Activated T-helper 17 cell treated with anti-CD3 and anti-CD28 coated beads, Interleukin-2, amount 50 U/mL, for 72 hours (primary cell): ENCODE measurements around the gene MAP4K3. TPM values are rescaled to one million over a fixed set of nuclear protein-coding genes. Genes with fewer than 3 reads are reported as not detected.
"Not testable (repeated sequence)": the region's sequence is repeated elsewhere in the genome, so short reads cannot be mapped to it uniquely, and the experiment has no call there.

Experiments
- ATAC-seq: fragments of 150-1000 bp; cut with Tn5 transposase; replicated peaks from 2 replicates; pipeline ENCODE4 v1.10.0; 2021; ENCODE audit warnings: mild to moderate bottlenecking, moderate library complexity
- H3K27ac Mint-ChIP-seq: one replicate; pipeline ENCODE4 v1.8.0; 2022; ENCODE audit warnings: mixed read lengths
- H3K27me3 Mint-ChIP-seq: one replicate; pipeline ENCODE4 v1.8.0; 2022; ENCODE audit warnings: mixed read lengths
- H3K36me3 Mint-ChIP-seq: one replicate; pipeline ENCODE4 v1.8.0; 2022; ENCODE audit warnings: low read depth, mild to moderate bottlenecking, mixed read lengths
- H3K4me1 Mint-ChIP-seq: one replicate; pipeline ENCODE4 v1.8.0; 2022; ENCODE audit warnings: mixed read lengths
- H3K4me3 Mint-ChIP-seq: one replicate; pipeline ENCODE4 v1.8.0; 2022; ENCODE audit warnings: mild to moderate bottlenecking, mixed read lengths
- H3K9me3 Mint-ChIP-seq: one replicate; pipeline ENCODE4 v1.8.0; 2022; ENCODE audit warnings: mixed read lengths
- total RNA-seq, 2 donors: library from RNA; stranded (reverse); gene quantifications; one replicate each; pipeline ENCODE4 v1.2.3, GENCODE V29; 2022

The MAP4K3 gene
- total RNA-seq, 2 donors from 2014 or later: 8.9 to 11.3 TPM

GRCh38 chr2:39407516-39408296, 29.4 kb downstream of the MAP4K3 start:
- H3K4me3 Mint-ChIP-seq: peak overlapping the region; percentile 38
- H3K4me1 Mint-ChIP-seq: peaks cover 46% of the 10 kb centered on the region

GRCh38 chr2:39405364-39405763, 31.7 kb downstream of the MAP4K3 start:
- Mint-ChIP-seq H3K27me3 (no peaks in the 10 kb centered on the region), H3K36me3 (no peaks in the 10 kb centered on the region), H3K27ac (no peak overlapping the region), H3K9me3 (no peaks in the 10 kb centered on the region), H3K4me1 (peaks cover 50% of the 10 kb centered on the region), H3K4me3 (no peak overlapping the region)
- ATAC-seq: no peak

More at GRCh38 chr2:39407516-39408296, 29.4 kb downstream of the MAP4K3 start:
- H3K27ac Mint-ChIP-seq: no peak overlapping the region
- H3K27me3 Mint-ChIP-seq: no peaks in the 10 kb centered on the region
- H3K36me3 Mint-ChIP-seq: no peaks in the 10 kb centered on the region
- H3K9me3 Mint-ChIP-seq: no peaks in the 10 kb centered on the region
- no peak for ATAC-seq

- ATAC-seq: peak; percentile 44
Measured at GRCh38 chr2:39403311-39403710, 33.8 kb downstream of the MAP4K3 start.

GRCh38 chr2:39401319-39401718, 35.8 kb downstream of the MAP4K3 start:
- peaks cover 29% of the 10 kb centered on the region for H3K4me1 Mint-ChIP-seq
- no peak overlapping the region for H3K4me3 Mint-ChIP-seq
- no peak for ATAC-seq
- H3K9me3 Mint-ChIP-seq: no peaks in the 10 kb centered on the region
- no peak overlapping the region for H3K27ac Mint-ChIP-seq
- H3K36me3 Mint-ChIP-seq: no peaks in the 10 kb centered on the region
- no peaks in the 10 kb centered on the region for H3K27me3 Mint-ChIP-seq

More at GRCh38 chr2:39403311-39403710, 33.8 kb downstream of the MAP4K3 start:
- Mint-ChIP-seq H3K4me3 (no peak overlapping the region), H3K27ac (no peak overlapping the region), H3K36me3 (no peaks in the 10 kb centered on the region), H3K9me3 (no peaks in the 10 kb centered on the region), H3K4me1 (peaks cover 35% of the 10 kb centered on the region), H3K27me3 (no peaks in the 10 kb centered on the region)

- H3K36me3 Mint-ChIP-seq: no peaks in the 10 kb centered on the region
- ATAC-seq: no peak
Measured at GRCh38 chr2:39399570-39399969, 37.5 kb downstream of the MAP4K3 start.

GRCh38 chr2:39395313-39395712, 41.8 kb downstream of the MAP4K3 start:
- no peak overlapping the region for H3K4me3 Mint-ChIP-seq
- H3K27ac Mint-ChIP-seq: no peak overlapping the region
- no peaks in the 10 kb centered on the region for H3K36me3 Mint-ChIP-seq
- no peak for ATAC-seq
- H3K4me1 Mint-ChIP-seq: peaks cover 7% of the 10 kb centered on the region
- H3K27me3 Mint-ChIP-seq: no peaks in the 10 kb centered on the region
- H3K9me3 Mint-ChIP-seq: no peaks in the 10 kb centered on the region

More at GRCh38 chr2:39399570-39399969, 37.5 kb downstream of the MAP4K3 start:
- Mint-ChIP-seq H3K4me1 (peaks cover 29% of the 10 kb centered on the region), H3K27ac (no peak overlapping the region), H3K27me3 (no peaks in the 10 kb centered on the region), H3K4me3 (no peak overlapping the region), H3K9me3 (no peaks in the 10 kb centered on the region)

- Mint-ChIP-seq H3K27ac (no peak overlapping the region), H3K4me1 (peaks cover 9% of the 10 kb centered on the region), H3K9me3 (no peaks in the 10 kb centered on the region), H3K27me3 (no peaks in the 10 kb centered on the region), H3K4me3 (no peak overlapping the region), H3K36me3 (no peaks in the 10 kb centered on the region)
- ATAC-seq: no peak
Measured at GRCh38 chr2:39394516-39394961, 42.5 kb downstream of the MAP4K3 start.

- no peak overlapping the region for H3K27ac Mint-ChIP-seq
Measured at GRCh38 chr2:39392672-39393071, 44.4 kb downstream of the MAP4K3 start.

GRCh38 chr2:39390216-39390615, 46.9 kb downstream of the MAP4K3 start:
- Mint-ChIP-seq H3K27ac (no peak overlapping the region), H3K4me3 (no peak overlapping the region), H3K36me3 (no peaks in the 10 kb centered on the region), H3K9me3 (no peaks in the 10 kb centered on the region), H3K4me1 (peaks cover 9% of the 10 kb centered on the region), H3K27me3 (no peaks in the 10 kb centered on the region)
- ATAC-seq: no peak

More at GRCh38 chr2:39392672-39393071, 44.4 kb downstream of the MAP4K3 start:
- Mint-ChIP-seq H3K27me3 (no peaks in the 10 kb centered on the region), H3K4me1 (peaks cover 9% of the 10 kb centered on the region), H3K4me3 (no peak overlapping the region), H3K36me3 (no peaks in the 10 kb centered on the region), H3K9me3 (no peaks in the 10 kb centered on the region)
- no peak for ATAC-seq

DNA sequence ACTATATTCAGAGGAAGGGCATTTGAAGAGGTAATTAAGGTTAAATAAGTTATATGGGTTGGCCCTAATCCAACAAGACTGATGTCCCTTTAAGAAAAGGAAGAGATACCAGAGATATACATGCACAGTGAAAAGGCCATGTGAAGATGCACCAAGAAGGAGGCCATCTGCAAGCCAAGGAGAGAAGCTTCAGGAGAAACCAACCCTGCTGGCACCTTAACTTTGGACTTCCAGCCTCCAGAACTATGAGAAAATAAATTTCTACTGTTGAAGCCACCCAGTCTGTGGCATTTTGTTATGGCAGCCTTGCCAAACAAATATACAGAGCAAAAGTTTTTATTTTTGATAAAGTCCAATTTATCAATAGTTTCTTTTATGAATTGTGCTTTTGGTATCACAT, 51.0 kb downstream of the MAP4K3 start:
- no peak overlapping the region for H3K27ac Mint-ChIP-seq
- H3K27me3 Mint-ChIP-seq: no peaks in the 10 kb centered on the region
- H3K4me3 Mint-ChIP-seq: no peak overlapping the region
- no peak for ATAC-seq
- no peaks in the 10 kb centered on the region for H3K36me3 Mint-ChIP-seq
- H3K9me3 Mint-ChIP-seq: no peaks in the 10 kb centered on the region
- peaks cover 9% of the 10 kb centered on the region for H3K4me1 Mint-ChIP-seq

- Mint-ChIP-seq H3K36me3 (no peaks in the 10 kb centered on the region), H3K27ac (no peak overlapping the region), H3K9me3 (no peaks in the 10 kb centered on the region), H3K4me3 (no peak overlapping the region), H3K27me3 (no peaks in the 10 kb centered on the region), H3K4me1 (peaks cover 11% of the 10 kb centered on the region)
- no peak for ATAC-seq
Measured at GRCh38 chr2:39385172-39385571, 51.9 kb downstream of the MAP4K3 start.

DNA sequence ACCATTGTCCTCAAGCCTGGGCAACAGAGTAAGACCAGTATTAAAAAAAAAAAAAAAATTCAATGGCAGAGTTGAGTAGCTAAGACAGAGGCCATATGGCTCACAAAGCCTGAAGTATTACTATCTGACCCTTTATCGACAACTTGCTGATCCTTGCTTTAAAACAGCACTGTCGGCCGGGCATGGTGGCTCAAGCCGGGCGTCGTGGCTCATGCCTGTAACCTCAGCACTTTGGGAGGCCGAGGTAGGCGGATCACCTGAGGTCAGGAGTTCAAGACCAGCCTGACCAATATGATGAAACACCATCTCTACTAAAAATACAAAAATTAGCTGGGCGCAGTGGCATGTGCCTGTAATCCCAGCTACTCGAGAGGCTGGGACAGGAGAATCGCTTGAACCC, 53.0 kb downstream of the MAP4K3 start:
- not testable (repeated sequence) for H3K9me3 Mint-ChIP-seq, H3K27ac Mint-ChIP-seq, H3K4me3 Mint-ChIP-seq, H3K27me3 Mint-ChIP-seq, ATAC-seq, H3K36me3 Mint-ChIP-seq
- H3K4me1 Mint-ChIP-seq: peaks cover 11% of the 10 kb centered on the region

- Mint-ChIP-seq H3K27ac (no peak overlapping the region), H3K4me1 (peaks cover 11% of the 10 kb centered on the region), H3K9me3 (no peaks in the 10 kb centered on the region), H3K27me3 (no peaks in the 10 kb centered on the region), H3K36me3 (no peaks in the 10 kb centered on the region), H3K4me3 (no peak overlapping the region)
- no peak for ATAC-seq
Measured at GRCh38 chr2:39383146-39383545, 53.9 kb downstream of the MAP4K3 start.

GRCh38 chr2:39381653-39382052, 55.4 kb downstream of the MAP4K3 start:
- no peaks in the 10 kb centered on the region for H3K9me3 Mint-ChIP-seq
- H3K27ac Mint-ChIP-seq: no peak overlapping the region
- no peaks in the 10 kb centered on the region for H3K36me3 Mint-ChIP-seq
- peaks cover 15% of the 10 kb centered on the region for H3K4me1 Mint-ChIP-seq
- ATAC-seq: no peak
- no peak overlapping the region for H3K4me3 Mint-ChIP-seq
- H3K27me3 Mint-ChIP-seq: no peaks in the 10 kb centered on the region

DNA sequence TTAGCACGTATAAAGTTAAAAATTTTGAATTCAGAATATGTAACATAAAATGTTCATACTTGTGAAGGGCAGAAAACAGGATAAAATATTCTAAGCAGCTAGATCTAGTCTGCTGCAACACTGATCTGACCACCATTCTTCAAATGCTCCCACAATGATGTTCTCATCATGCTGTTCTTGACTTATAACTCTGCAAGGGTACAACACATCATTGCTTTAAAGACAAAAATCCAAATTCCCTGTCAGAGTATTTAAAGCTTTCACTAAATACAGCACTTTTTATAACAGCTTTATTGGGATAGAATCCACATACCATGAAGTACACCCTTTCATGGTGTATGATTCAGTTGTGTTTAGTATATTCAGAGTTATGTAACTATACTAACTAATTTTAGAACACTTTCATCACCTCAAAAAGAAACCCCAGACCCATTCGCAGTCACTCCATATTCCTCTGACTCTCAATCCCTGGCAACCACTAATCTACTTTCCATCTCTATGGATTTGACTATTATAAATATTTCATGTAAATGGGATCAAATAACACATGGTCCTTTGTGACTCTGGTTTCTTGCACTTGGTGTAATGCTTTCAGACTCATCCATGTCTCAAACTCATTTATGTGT, 56.4 kb downstream of the MAP4K3 start:
- Mint-ChIP-seq H3K27ac (no peak overlapping the region), H3K4me1 (peaks cover 15% of the 10 kb centered on the region), H3K27me3 (no peaks in the 10 kb centered on the region), H3K9me3 (no peaks in the 10 kb centered on the region), H3K36me3 (peaks cover 8% of the 10 kb centered on the region), H3K4me3 (no peak overlapping the region)
- no peak for ATAC-seq
